Neuron (in vitro differentiated cells): ENCODE measurements around the gene CLTC.

ENCODE experiments used
- H2AFZ ChIP-seq: one replicate; pipeline ENCODE4 v1.6.1; 2013; ENCODE audit warnings: low read depth, mild to moderate bottlenecking, inconsistent platforms, low read length, moderate library complexity
- H3K27me3 ChIP-seq: one replicate; pipeline ENCODE4 v1.6.1; 2013; ENCODE audit warnings: low read length; ENCODE audit not compliant: insufficient read depth
- H3K36me3 ChIP-seq: one replicate; pipeline ENCODE4 v1.6.1; 2013; ENCODE audit warnings: low read length; ENCODE audit not compliant: insufficient read depth
- H3K4me1 ChIP-seq: one replicate; pipeline ENCODE4 v1.6.1; 2013; ENCODE audit warnings: low read length; ENCODE audit not compliant: insufficient read depth
- H3K4me3 ChIP-seq: 2 replicates; pipeline ENCODE4 v1.5.1; 2013; ENCODE audit warnings: mild to moderate bottlenecking, low read length, moderate library complexity
- H3K9me3 ChIP-seq: one replicate; pipeline ENCODE4 v1.6.1; 2013; ENCODE audit warnings: low read length

Gene CLTC

DNA sequence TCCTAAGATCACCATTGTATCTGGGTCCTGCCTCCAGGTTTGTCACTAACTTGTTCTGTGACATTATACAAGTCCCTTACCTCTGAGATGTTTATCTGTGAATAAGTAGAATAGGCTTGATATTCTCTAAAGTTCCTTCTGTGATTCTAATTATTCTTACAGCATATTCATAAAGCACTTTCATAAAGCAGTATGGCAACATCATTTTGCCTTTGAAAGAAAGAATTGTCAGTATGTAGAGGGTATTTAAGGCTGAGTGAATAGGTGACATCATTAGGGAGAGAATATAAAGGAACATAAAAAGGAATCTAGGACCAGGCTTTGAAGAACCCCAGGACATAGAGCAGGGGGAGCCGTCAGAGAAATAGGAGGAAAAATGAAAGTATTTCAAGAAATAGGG lies 103.3 kb downstream of the CLTC start:
- Histone ChIP-seq H3K36me3 (no peaks in the 10 kb centered on the region), H2AFZ (no peak overlapping the region), H3K4me3 (no peak overlapping the region), H3K9me3 (no peaks in the 10 kb centered on the region), H3K27me3 (no peaks in the 10 kb centered on the region), H3K4me1 (no peaks in the 10 kb centered on the region)

DNA sequence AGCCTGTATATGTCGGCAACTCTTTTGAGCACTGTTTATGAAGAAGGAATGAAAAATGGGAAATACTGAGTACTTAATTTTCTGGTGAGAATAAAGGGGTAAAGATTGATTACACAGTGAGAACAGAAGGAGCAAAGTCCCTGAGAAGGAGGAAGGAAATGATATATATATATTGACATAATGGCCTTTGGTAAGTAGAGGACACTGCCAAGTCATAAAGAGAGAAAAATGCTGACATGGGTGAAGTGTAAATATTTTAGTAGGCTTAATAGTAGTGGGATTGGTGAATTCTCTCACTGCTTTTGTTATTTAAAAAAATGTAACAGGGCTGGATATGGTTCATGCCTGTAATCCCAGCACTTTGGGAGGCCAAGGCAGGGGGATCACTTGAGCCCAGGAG lies 103.9 kb downstream of the CLTC start:
- Histone ChIP-seq H2AFZ (no peak overlapping the region), H3K4me3 (no peak overlapping the region), H3K27me3 (no peaks in the 10 kb centered on the region), H3K36me3 (no peaks in the 10 kb centered on the region), H3K9me3 (no peaks in the 10 kb centered on the region), H3K4me1 (no peaks in the 10 kb centered on the region)

DNA sequence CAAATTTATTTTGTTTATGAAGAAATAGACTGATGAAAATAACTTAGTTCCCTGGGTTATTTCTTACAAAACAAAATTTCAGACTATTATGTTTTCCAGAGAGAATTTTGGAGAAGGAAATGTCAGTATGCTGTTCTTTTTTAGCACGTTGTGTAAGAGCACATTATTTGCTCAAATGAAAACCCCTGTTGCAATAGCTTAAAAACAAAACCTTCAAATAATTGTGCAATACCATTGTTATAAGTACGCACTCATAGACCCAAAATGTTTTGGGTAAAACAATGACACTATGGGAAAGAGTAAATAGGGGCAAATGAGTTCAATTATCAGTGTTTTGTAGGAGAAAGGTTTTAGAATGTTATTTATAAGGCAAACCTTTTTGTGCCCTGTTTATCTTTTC lies 106.0 kb downstream of the CLTC start:
- no peaks in the 10 kb centered on the region for H3K9me3 ChIP-seq
- no peaks in the 10 kb centered on the region for H3K4me1 ChIP-seq
- no peak overlapping the region for H3K4me3 ChIP-seq
- no peaks in the 10 kb centered on the region for H3K36me3 ChIP-seq
- no peaks in the 10 kb centered on the region for H3K27me3 ChIP-seq
- no peak overlapping the region for H2AFZ ChIP-seq

DNA sequence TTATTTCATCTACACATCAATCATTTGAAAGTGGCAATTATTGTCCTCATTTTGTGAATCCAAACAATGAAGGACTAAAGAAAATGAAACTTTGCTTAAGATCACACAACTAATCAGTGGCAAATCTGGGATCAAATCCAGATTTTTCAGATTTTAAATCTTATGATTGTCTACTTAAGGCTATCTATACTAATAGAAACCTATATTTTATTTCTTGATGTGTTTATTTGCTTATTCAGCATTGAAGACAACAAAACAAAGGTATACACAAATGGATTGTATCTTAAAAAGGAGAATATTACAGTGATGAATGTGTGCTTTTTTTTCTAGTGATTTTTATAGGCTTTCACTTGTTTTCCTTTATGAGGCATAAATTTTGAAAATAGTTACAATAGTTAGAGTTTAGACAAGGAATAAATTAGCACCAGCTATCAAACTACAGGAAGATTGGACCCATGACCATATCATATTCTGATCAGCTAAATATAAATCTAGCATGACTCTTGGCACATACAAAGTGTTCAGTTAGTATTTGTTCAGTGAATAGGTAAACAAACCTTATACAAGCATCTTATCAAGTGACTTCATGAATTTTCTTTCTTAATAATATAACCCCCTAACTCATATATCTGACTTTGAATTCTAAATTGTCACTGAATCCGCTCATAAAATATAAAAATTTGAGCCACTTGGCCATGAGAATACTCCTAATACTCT lies 108.3 kb downstream of the CLTC start:
- no peak overlapping the region for H3K4me3 ChIP-seq
- no peaks in the 10 kb centered on the region for H3K9me3 ChIP-seq
- no peaks in the 10 kb centered on the region for H3K36me3 ChIP-seq
- no peak overlapping the region for H2AFZ ChIP-seq
- no peaks in the 10 kb centered on the region for H3K4me1 ChIP-seq
- H3K27me3 ChIP-seq = no peaks in the 10 kb centered on the region

DNA sequence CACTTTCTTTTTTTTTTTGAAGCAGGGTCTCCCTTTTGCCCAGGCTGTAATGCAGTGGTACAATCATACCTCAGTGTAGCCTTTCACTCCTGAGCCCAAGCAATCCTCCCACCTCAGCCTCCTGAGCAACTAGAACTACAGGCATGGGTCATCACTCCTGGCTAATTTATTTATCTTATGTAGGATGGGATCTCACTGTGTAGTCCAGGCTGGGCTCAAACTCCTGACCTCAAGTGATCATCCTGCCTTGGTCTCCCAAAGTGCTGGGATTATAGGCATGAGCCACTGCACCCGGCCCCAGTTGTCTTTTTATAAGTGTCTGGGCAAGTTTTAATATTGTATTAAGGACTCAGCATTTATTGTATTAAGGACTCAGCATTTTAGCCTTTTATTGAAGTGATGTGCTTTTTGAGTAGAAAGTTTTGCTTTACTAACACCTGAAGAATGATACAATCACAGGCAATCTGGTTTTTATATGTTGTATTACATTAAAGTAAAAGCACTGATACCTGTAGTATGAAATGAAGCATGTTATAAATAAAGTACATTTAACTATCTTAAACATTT lies 110.7 kb downstream of the CLTC start:
- no peak overlapping the region for H3K4me3 ChIP-seq
- no peaks in the 10 kb centered on the region for H3K9me3 ChIP-seq
- H3K36me3 ChIP-seq = peaks cover 3% of the 10 kb centered on the region
- no peak overlapping the region for H2AFZ ChIP-seq
- no peaks in the 10 kb centered on the region for H3K27me3 ChIP-seq
- H3K4me1 ChIP-seq = no peaks in the 10 kb centered on the region

DNA sequence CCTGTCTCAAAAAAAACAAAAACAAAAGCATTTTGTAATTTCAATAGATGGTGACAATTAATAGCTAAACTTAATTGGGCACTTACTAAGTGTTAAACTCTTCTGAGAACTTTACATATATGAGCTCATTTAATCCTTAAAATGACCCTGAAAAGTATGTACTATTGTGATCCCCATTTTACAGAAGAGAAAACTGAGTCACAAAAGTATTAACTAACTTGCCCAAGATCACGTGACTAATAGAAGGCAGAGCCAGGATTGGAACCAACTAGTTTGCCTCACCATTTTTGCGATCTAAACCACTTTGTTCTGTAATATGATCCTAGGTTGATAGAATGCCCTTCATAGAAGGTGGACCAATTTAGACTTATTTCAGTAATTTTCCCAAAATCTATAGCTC lies 114.0 kb downstream of the CLTC start:
- Histone ChIP-seq H3K4me3 (no peak overlapping the region), H3K9me3 (no peaks in the 10 kb centered on the region), H2AFZ (no peak overlapping the region), H3K4me1 (no peaks in the 10 kb centered on the region), H3K36me3 (peaks cover 9% of the 10 kb centered on the region), H3K27me3 (no peaks in the 10 kb centered on the region)

DNA sequence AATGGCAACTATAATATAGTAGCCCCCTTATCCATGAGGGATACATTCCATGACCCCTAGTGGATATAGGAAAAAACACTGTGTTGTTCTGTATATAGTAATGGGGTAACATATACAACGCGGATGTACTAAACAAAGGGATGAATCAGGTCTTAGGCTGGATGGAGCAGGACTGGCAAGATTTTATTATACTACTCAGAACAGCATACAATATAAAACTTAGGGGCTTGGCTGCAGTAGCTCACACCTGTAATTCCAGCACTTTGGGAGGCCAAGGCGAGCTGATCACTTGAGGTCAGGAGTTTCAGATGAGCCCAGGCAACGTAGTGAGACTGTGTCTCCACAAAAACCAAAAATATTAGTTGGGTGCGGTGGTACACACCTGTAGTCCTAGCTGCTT lies 114.5 kb downstream of the CLTC start:
- Histone ChIP-seq H3K36me3 (peaks cover 9% of the 10 kb centered on the region), H3K4me3 (no peak overlapping the region), H3K9me3 (no peaks in the 10 kb centered on the region), H3K27me3 (no peaks in the 10 kb centered on the region), H3K4me1 (no peaks in the 10 kb centered on the region), H2AFZ (no peak overlapping the region)

DNA sequence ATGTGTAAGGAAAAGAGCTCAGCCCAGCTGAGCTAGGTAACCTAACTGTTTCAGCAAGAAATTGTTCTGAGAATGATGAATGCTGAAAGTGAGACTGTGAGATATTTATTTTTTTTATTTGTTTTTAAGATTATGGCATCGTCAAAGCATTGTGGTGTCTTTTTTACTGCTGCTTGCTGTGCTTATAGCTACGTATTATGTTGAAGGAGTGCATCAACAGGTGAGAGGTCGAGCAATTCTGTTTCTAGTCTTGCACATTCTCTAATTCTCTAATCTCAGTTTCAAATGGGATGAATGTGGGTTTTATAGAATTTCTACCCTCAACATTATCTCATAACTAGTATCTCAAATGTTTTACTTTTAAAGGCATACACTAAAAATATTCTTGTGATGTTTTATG lies 117.6 kb downstream of the CLTC start:
- Histone ChIP-seq H2AFZ (no peak overlapping the region), H3K27me3 (no peaks in the 10 kb centered on the region), H3K4me1 (no peaks in the 10 kb centered on the region), H3K4me3 (no peak overlapping the region), H3K36me3 (peaks cover 13% of the 10 kb centered on the region), H3K9me3 (no peaks in the 10 kb centered on the region)

DNA sequence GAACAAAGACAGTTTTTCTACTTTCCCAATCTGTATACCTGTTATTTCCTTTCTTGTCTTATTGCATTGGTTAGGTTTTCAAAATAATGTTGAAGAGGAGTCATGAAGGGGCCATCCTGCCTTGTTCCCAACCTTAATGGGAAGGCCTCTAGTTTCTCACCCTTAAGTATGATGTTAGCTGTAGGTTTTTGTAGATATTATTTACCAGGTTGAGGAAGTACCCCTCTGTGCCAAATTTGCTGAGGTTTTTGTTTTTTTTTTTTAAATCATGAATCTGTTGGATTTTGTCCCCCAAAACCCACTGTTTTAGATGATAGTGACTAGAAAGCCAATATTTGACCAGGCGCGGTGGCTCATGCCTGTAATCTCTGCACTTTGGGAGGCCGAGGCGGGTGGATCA lies 124.1 kb downstream of the CLTC start:
- no peak overlapping the region for H2AFZ ChIP-seq
- H3K9me3 ChIP-seq = peaks cover 4% of the 10 kb centered on the region
- no peaks in the 10 kb centered on the region for H3K27me3 ChIP-seq
- H3K4me3 ChIP-seq = no peak overlapping the region
- no peaks in the 10 kb centered on the region for H3K4me1 ChIP-seq
- H3K36me3 ChIP-seq = peaks cover 14% of the 10 kb centered on the region

DNA sequence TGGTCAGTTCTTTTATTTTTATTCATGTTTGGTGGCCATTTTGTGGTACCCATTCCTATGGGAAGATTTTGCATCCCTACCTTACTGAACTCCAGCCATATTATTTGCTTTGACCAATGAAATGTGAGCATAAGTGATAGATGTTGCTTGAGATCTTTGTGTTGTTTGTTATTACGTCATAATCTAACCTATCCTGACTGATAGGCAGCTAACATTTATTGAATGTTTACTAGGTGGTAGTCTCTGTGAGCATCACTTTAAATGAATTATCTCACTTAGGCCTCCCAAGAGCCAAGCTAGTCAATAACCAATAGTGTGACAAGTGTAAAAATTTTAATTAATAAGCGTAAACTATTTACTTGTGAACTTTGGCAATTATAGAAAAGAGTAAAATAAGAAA lies 125.3 kb downstream of the CLTC start:
- Histone ChIP-seq H2AFZ (no peak overlapping the region), H3K4me3 (no peak overlapping the region), H3K36me3 (peaks cover 14% of the 10 kb centered on the region), H3K27me3 (no peaks in the 10 kb centered on the region), H3K9me3 (peaks cover 4% of the 10 kb centered on the region), H3K4me1 (no peaks in the 10 kb centered on the region)
